ENCODE results near the gene ZSCAN20.

ZSCAN20 gene

GRCh38 chr1:33443080-33443704, 29.3 kb upstream of the ZSCAN20 start:
- no peak; the same call in 1 of the 2 replicates for TF ChIP-seq ISL1 (CRISPR knock-in tag; IDR thresholded peaks at IDR 0.05)
- no peak for TF ChIP-seq ESRRG (CRISPR knock-in tag; IDR thresholded peaks at IDR 0.05)
- no peak for TF ChIP-seq TOX (CRISPR knock-in tag; IDR thresholded peaks at IDR 0.05; ENCODE audit: borderline replicate concordance)
- TF ChIP-seq ZNF8 (CRISPR knock-in tag; IDR thresholded peaks at IDR 0.05): no peak
- TF ChIP-seq PATZ1 (CRISPR knock-in tag; IDR thresholded peaks at IDR 0.05; ENCODE audit: borderline replicate concordance): no peak
- no peak for TF ChIP-seq POU6F1 (CRISPR knock-in tag; IDR thresholded peaks at IDR 0.05; ENCODE audit: borderline replicate concordance, low read depth)
- peak; percentile 80 for ATAC-seq

GRCh38 chr1:33443705-33444180, 28.7 kb upstream of the ZSCAN20 start:
- peak; percentile 95 for ATAC-seq

GRCh38 chr1:33445108-33445507, 27.3 kb upstream of the ZSCAN20 start:
- no peak for TF ChIP-seq TCF4 (CRISPR knock-in tag; IDR thresholded peaks at IDR 0.05; ENCODE audit: borderline replicate concordance)
- TF ChIP-seq RARB (CRISPR knock-in tag; IDR thresholded peaks at IDR 0.05): no peak
- no peak for TF ChIP-seq PPARA (CRISPR knock-in tag; IDR thresholded peaks at IDR 0.05; ENCODE audit: borderline replicate concordance)
- TF ChIP-seq ZFP30 (CRISPR knock-in tag; IDR thresholded peaks at IDR 0.05): no peak
- no peak for TF ChIP-seq ZFP3 (CRISPR knock-in tag; IDR thresholded peaks at IDR 0.05)
- no peak for TF ChIP-seq ZNF8 (CRISPR knock-in tag; IDR thresholded peaks at IDR 0.05)
- no peak for TF ChIP-seq ISL1 (CRISPR knock-in tag; IDR thresholded peaks at IDR 0.05)
- no peak for TF ChIP-seq SNAI2 (CRISPR knock-in tag; IDR thresholded peaks at IDR 0.05)
- no peak for TF ChIP-seq ZC3H10 (CRISPR knock-in tag; IDR thresholded peaks at IDR 0.05)
- TF ChIP-seq ZNF565 (CRISPR knock-in tag; conservative IDR thresholded peaks at IDR 0.05; ENCODE audit: low read depth): no peak
- no peak for TF ChIP-seq OSR1 (CRISPR knock-in tag; IDR thresholded peaks at IDR 0.05)
- TF ChIP-seq CREB5 (CRISPR knock-in tag; IDR thresholded peaks at IDR 0.05; ENCODE audit: low read depth): no peak
- TF ChIP-seq GLIS3 (CRISPR knock-in tag; IDR thresholded peaks at IDR 0.05): no peak
- no peak for TF ChIP-seq CSRNP3 (CRISPR knock-in tag; IDR thresholded peaks at IDR 0.05)
- no peak for TF ChIP-seq POU6F1 (CRISPR knock-in tag; IDR thresholded peaks at IDR 0.05; ENCODE audit: borderline replicate concordance, low read depth)
- no peak for TF ChIP-seq ARNTL (CRISPR knock-in tag; IDR thresholded peaks at IDR 0.05; ENCODE audit: borderline replicate concordance, low read depth)
- no peak for TF ChIP-seq PATZ1 (CRISPR knock-in tag; IDR thresholded peaks at IDR 0.05; ENCODE audit: borderline replicate concordance)
- TF ChIP-seq TOX (CRISPR knock-in tag; IDR thresholded peaks at IDR 0.05; ENCODE audit: borderline replicate concordance): no peak
- ATAC-seq: no peak

More at GRCh38 chr1:33443705-33444180, 28.7 kb upstream of the ZSCAN20 start:
- TF ChIP-seq CREB5 (CRISPR knock-in tag; IDR thresholded peaks at IDR 0.05; ENCODE audit: low read depth) (no peak), CSRNP3 (CRISPR knock-in tag; IDR thresholded peaks at IDR 0.05) (no peak), OSR1 (CRISPR knock-in tag; IDR thresholded peaks at IDR 0.05) (no peak), ZNF565 (CRISPR knock-in tag; conservative IDR thresholded peaks at IDR 0.05; ENCODE audit: low read depth) (no peak), ISL1 (CRISPR knock-in tag; IDR thresholded peaks at IDR 0.05) (peak; percentile 80)

All from SK-N-SH treated with all-trans-retinoic acid at 6 μM for 48 hours (cell line).